RWPE2 (cell line): ENCODE results near the gene PCF11.

ENCODE experiments used
- ATAC-seq: fragments of 200-7000 bp; cut with Tn5 transposase; 3 replicates; pipeline ENCODE4 v1.9.1; 2021; ENCODE audit warnings: low read depth
- DNase-seq: peaks from one replicate; pipeline ENCODE4 v3.0.0-alpha.2; 2020; ENCODE audit warnings: low spot score
- H3K27ac ChIP-seq: fragments of 450-650 bp; 2 replicates; pipeline ENCODE4 v1.5.1; 2017; ENCODE audit warnings: mild to moderate bottlenecking; ENCODE audit not compliant: poor library complexity, severe bottlenecking
- H3K27me3 ChIP-seq: fragments of 250-450 bp; sonication (Bioruptor Pico); 2 replicates; pipeline ENCODE4 v1.5.1; 2021; ENCODE audit warnings: mild to moderate bottlenecking, moderate library complexity; ENCODE audit not compliant: insufficient read depth, poor library complexity, severe bottlenecking
- H3K36me3 ChIP-seq: fragments of 250-450 bp; sonication (Bioruptor Pico); 2 replicates; pipeline ENCODE4 v1.5.1; 2020; ENCODE audit warnings: low read depth, mild to moderate bottlenecking, moderate library complexity
- H3K4me1 ChIP-seq: fragments of 250-450 bp; sonication (Bioruptor Pico); 2 replicates; pipeline ENCODE4 v1.5.1; 2021; ENCODE audit warnings: mild to moderate bottlenecking, moderate library complexity; ENCODE audit not compliant: insufficient read depth, poor library complexity, severe bottlenecking
- H3K4me3 ChIP-seq: fragments of 250-450 bp; sonication (Bioruptor Pico); 2 replicates; pipeline ENCODE4 v1.5.1; 2021; ENCODE audit warnings: mild to moderate bottlenecking, moderate library complexity; ENCODE audit not compliant: severe bottlenecking
- H3K9me3 ChIP-seq: fragments of 250-450 bp; sonication (Bioruptor Pico); 2 replicates; pipeline ENCODE4 v1.5.1; 2021; ENCODE audit warnings: mild to moderate bottlenecking, moderate library complexity; ENCODE audit not compliant: severe bottlenecking
- TF ChIP-seq, protein P1 (sequence below): fragments of 450-650 bp; IDR thresholded peaks from one replicate; pipeline ENCODE4 v1.5.1; 2017; ENCODE audit warnings: mild to moderate bottlenecking, moderate library complexity; ENCODE audit not compliant: poor library complexity, severe bottlenecking

The PCF11 gene

GRCh38 chr11:83191491-83191890 is 34.6 kb downstream of the PCF11 start:
- DNase-seq (no peak), ATAC-seq (no peak)
- H3K27me3 ChIP-seq = no peaks in the 10 kb centered on the region
- no peak overlapping the region for H3K27ac ChIP-seq
- H3K36me3 ChIP-seq = peaks cover 38% of the 10 kb centered on the region
- H3K9me3 ChIP-seq = no peaks in the 10 kb centered on the region
- no peak overlapping the region for H3K4me3 ChIP-seq
- H3K4me1 ChIP-seq = peaks cover 13% of the 10 kb centered on the region
- TF ChIP-seq, protein P1, sequence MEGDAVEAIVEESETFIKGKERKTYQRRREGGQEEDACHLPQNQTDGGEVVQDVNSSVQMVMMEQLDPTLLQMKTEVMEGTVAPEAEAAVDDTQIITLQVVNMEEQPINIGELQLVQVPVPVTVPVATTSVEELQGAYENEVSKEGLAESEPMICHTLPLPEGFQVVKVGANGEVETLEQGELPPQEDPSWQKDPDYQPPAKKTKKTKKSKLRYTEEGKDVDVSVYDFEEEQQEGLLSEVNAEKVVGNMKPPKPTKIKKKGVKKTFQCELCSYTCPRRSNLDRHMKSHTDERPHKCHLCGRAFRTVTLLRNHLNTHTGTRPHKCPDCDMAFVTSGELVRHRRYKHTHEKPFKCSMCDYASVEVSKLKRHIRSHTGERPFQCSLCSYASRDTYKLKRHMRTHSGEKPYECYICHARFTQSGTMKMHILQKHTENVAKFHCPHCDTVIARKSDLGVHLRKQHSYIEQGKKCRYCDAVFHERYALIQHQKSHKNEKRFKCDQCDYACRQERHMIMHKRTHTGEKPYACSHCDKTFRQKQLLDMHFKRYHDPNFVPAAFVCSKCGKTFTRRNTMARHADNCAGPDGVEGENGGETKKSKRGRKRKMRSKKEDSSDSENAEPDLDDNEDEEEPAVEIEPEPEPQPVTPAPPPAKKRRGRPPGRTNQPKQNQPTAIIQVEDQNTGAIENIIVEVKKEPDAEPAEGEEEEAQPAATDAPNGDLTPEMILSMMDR = no peak

- TF ChIP-seq, protein P1 = no peak
- Histone ChIP-seq H3K4me3 (no peak overlapping the region), H3K36me3 (peaks cover 33% of the 10 kb centered on the region), H3K27ac (no peak overlapping the region), H3K9me3 (no peaks in the 10 kb centered on the region), H3K27me3 (no peaks in the 10 kb centered on the region), H3K4me1 (peaks cover 13% of the 10 kb centered on the region)
- ATAC-seq (no peak), DNase-seq (no peak)
Measured at GRCh38 chr11:83191986-83192385, 35.1 kb downstream of the PCF11 start.

DNA sequence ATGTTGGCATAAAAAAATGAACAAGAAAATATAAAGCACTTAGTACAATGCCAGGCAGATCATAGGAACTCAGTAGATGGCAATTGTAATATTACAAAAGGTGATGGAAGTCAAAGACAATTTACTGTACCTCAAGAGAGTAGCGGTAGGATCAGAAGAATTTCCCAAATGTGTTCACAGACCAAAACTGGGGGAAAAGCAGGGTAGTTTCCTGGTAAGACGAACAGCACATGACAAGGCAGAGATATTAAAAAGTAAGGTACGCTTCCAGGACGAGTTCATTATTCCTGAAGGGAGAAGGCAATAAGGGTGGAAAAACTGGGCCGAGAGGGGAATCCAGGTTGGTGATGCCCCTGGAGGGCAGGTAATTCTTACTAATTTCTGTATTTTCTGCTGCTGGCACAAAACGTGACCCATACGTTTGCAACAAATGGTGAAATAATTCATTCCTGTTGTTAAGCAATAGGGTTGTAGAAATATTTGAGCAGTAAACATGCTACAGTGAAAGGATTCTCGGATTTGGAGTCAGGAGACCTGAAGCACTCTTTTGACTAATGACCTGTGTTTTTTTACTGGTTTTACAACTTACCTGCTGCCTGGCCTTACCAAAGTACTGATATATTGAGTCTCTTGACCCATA is 35.8 kb downstream of the PCF11 start:
- H3K4me1 ChIP-seq = peaks cover 13% of the 10 kb centered on the region
- DNase-seq (no peak), ATAC-seq (no peak)
- peaks cover 32% of the 10 kb centered on the region for H3K36me3 ChIP-seq
- TF ChIP-seq, protein P1 = no peak
- H3K9me3 ChIP-seq = no peaks in the 10 kb centered on the region
- H3K27me3 ChIP-seq = no peaks in the 10 kb centered on the region
- H3K4me3 ChIP-seq = peak overlapping the region; percentile 83
- peak overlapping the region; percentile 45 for H3K27ac ChIP-seq

GRCh38 chr11:83193315-83194280 is 36.7 kb downstream of the PCF11 start, which contains the start of gene ANKRD42:
Gene ANKRD42 (plus strand): TSS chr11:83193712. CDS start chr11:83194671, 959 bp downstream.
- Histone ChIP-seq H3K36me3 (peaks cover 30% of the 10 kb centered on the region), H3K27ac (peak within 1 kb of the TSS; percentile 45)
- TF ChIP-seq, protein P1 = no peak

More at GRCh38 chr11:83193315-83194280, 36.7 kb downstream of the PCF11 start, which contains the start of gene ANKRD42:
- peak; percentile 88 for ATAC-seq
- H3K4me3 ChIP-seq = peak within 1 kb of the TSS; percentile 83
- no peaks in the 10 kb centered on the region for H3K9me3 ChIP-seq
- peak; percentile 96 for DNase-seq
- H3K27me3 ChIP-seq = no peaks in the 10 kb centered on the region
- peaks cover 13% of the 10 kb centered on the region for H3K4me1 ChIP-seq
